Activated CD8-positive, alpha-beta T cell treated with anti-CD3 and anti-CD28 coated beads for 36 hours (primary cell): ENCODE measurements around the gene ATP2C2. TPM values are rescaled to one million over a fixed set of nuclear protein-coding genes. Genes with fewer than 3 reads are reported as not detected.

Experiments used
- ATAC-seq: fragments of 200-7000 bp; cut with Tn5 transposase; one replicate; pipeline ENCODE4 v1.10.0; 2021; ENCODE audit warnings: mild to moderate bottlenecking, moderate library complexity
- CTCF ChIA-PET: fragments of 350-600 bp; sonication (Branson Sonifier 250); formaldehyde crosslinking; loops from one replicate; lab custom pipeline; 2021; ENCODE audit warnings: antibody characterized with exemption; lab: Charles Lee
- POLR2A ChIA-PET: fragments of 350-600 bp; sonication (Branson Sonifier 250); formaldehyde crosslinking; loops from one replicate; lab custom pipeline; 2021; ENCODE audit warnings: antibody characterized with exemption; lab: Charles Lee
- DNase-seq: peaks from one replicate; pipeline ENCODE4 v3.0.0-alpha.2; 2020
- H3K27ac Mint-ChIP-seq: one replicate; pipeline ENCODE4 v1.8.0; 2021; ENCODE audit warnings: mild to moderate bottlenecking, mixed read lengths
- H3K27me3 Mint-ChIP-seq: one replicate; pipeline ENCODE4 v1.8.0; 2021; ENCODE audit warnings: mixed read lengths
- H3K36me3 Mint-ChIP-seq: one replicate; pipeline ENCODE4 v1.8.0; 2021; ENCODE audit warnings: low read depth, mixed read lengths
- H3K4me1 Mint-ChIP-seq: one replicate; pipeline ENCODE4 v1.8.0; 2021; ENCODE audit warnings: low read depth, mixed read lengths
- H3K4me3 Mint-ChIP-seq: one replicate; pipeline ENCODE4 v1.8.0; 2021; ENCODE audit warnings: mild to moderate bottlenecking, moderate library complexity, mixed read lengths
- H3K9me3 Mint-ChIP-seq: one replicate; pipeline ENCODE4 v1.8.0; 2021; ENCODE audit warnings: mixed read lengths
- intact Hi-C: fragments of 100-400 bp; cut with micrococcal nuclease; formaldehyde crosslinking; loops from one replicate; pipeline ENCODE4 v1.10.0; 2022
- total RNA-seq, 2 experiments: library from RNA; stranded (reverse); gene quantifications; one replicate each; pipeline ENCODE4 v1.2.3, GENCODE V29; 2021
- TF ChIP-seq, protein P1 (sequence below): fragments of 200-600 bp; IDR thresholded peaks from one replicate; pipeline ENCODE4 v1.8.0; 2022; ENCODE audit warnings: antibody characterized with exemption, mild to moderate bottlenecking

ATP2C2 gene
- total RNA-seq, 2 experiments from 2014 or later, result not detected

DNA sequence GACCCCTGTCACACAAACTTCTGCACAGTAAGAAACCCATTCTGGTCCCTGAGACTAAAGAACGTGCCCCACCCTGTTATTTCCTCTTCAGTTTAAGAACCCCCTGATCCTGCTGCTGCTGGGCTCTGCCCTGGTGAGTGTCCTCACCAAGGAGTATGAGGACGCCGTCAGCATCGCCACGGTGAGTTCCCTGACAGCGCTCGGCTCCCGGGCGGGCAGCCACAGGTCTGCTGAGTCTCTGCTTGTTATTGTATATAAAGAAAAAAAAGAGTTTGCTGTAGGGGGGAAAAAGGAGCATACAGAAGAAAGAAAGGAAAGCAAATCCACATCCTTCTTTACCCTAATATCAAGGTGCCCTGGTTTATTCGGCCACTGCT is 40.0 kb downstream of the ATP2C2 start:
- ChIA-PET POLR2A (no interaction called here), CTCF (no interaction called here)
- H3K27me3 Mint-ChIP-seq, result peaks cover 15% of the 10 kb centered on the region
- intact Hi-C loops, result no loop called here
- TF ChIP-seq, protein P1, sequence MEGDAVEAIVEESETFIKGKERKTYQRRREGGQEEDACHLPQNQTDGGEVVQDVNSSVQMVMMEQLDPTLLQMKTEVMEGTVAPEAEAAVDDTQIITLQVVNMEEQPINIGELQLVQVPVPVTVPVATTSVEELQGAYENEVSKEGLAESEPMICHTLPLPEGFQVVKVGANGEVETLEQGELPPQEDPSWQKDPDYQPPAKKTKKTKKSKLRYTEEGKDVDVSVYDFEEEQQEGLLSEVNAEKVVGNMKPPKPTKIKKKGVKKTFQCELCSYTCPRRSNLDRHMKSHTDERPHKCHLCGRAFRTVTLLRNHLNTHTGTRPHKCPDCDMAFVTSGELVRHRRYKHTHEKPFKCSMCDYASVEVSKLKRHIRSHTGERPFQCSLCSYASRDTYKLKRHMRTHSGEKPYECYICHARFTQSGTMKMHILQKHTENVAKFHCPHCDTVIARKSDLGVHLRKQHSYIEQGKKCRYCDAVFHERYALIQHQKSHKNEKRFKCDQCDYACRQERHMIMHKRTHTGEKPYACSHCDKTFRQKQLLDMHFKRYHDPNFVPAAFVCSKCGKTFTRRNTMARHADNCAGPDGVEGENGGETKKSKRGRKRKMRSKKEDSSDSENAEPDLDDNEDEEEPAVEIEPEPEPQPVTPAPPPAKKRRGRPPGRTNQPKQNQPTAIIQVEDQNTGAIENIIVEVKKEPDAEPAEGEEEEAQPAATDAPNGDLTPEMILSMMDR, result no peak
- H3K4me3 Mint-ChIP-seq, result no peak overlapping the region
- DNase-seq (no peak), ATAC-seq (no peak)
- H3K27ac Mint-ChIP-seq, result no peak overlapping the region
- no peaks in the 10 kb centered on the region for H3K9me3 Mint-ChIP-seq
- H3K36me3 Mint-ChIP-seq, result no peaks in the 10 kb centered on the region
- H3K4me1 Mint-ChIP-seq, result no peaks in the 10 kb centered on the region

- intact Hi-C loops, result no loop called here
- Mint-ChIP-seq H3K36me3 (no peaks in the 10 kb centered on the region), H3K4me1 (no peaks in the 10 kb centered on the region), H3K27me3 (peaks cover 15% of the 10 kb centered on the region), H3K9me3 (no peaks in the 10 kb centered on the region), H3K4me3 (no peak overlapping the region), H3K27ac (no peak overlapping the region)
- TF ChIP-seq, protein P1, result no peak
- no peak for ATAC-seq
- ChIA-PET POLR2A (no interaction called here), CTCF (no interaction called here)
- DNase-seq, result no peak
Observed at GRCh38 chr16:84408856-84409255, 40.5 kb downstream of the ATP2C2 start.

DNA sequence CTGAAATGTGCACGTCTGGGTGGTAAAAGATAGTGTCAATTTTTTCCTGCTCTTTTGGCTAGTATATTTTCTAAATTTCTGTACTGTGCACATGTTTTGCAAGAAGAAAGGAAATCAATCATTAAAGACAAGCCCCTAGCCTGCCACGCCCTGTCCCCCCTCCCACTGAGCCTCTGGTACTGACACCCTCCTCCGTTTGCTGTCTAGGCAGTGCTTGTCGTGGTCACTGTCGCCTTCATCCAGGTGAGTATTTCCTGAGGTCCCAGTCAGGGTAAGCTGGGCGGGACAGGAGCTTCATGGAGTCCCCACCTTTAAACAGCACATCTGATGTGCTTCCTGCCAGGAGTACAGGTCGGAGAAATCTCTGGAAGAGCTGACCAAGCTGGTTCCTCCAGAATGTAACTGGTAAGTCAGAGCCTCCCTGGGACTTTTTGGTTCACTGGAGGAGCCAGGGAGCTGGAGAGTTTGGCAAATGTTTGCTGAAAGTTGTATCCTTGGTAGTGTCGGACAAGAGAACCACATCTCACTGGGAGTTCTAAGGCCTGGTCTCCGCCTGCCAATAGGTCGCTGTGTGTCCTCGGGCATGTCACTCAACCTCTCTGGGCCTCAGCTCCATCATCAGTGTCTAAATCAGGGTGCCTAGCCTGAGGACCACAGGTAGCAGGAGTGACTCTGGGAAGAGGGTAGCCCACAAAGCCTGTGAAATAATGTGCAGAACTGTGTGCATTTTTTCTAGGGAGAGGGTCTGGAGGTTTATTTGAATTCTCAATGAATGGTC is 42.2 kb downstream of the ATP2C2 start:
- peaks cover 11% of the 10 kb centered on the region for H3K27me3 Mint-ChIP-seq
- no peak for DNase-seq
- H3K4me1 Mint-ChIP-seq, result no peaks in the 10 kb centered on the region
- no peaks in the 10 kb centered on the region for H3K9me3 Mint-ChIP-seq
- CTCF ChIA-PET, result interaction anchor here (0.8 kb wide), 1 partner anchor 329 kb away, joined by 3 read pairs; no protein-coding TSS in a partner anchor
- no peak for ATAC-seq
- no peaks in the 10 kb centered on the region for H3K36me3 Mint-ChIP-seq
- no peak overlapping the region for H3K4me3 Mint-ChIP-seq
- no peak overlapping the region for H3K27ac Mint-ChIP-seq
- TF ChIP-seq, protein P1, result no peak
- POLR2A ChIA-PET, result no interaction called here
- intact Hi-C loops, result no loop called here

- ChIA-PET CTCF (interaction anchor here (0.6 kb wide), 1 partner anchor 1412 kb away, joined by 3 read pairs; no protein-coding TSS in a partner anchor), POLR2A (no interaction called here)
- ATAC-seq (no peak), DNase-seq (no peak)
- Mint-ChIP-seq H3K9me3 (no peaks in the 10 kb centered on the region), H3K27me3 (peaks cover 7% of the 10 kb centered on the region), H3K4me3 (no peak overlapping the region), H3K27ac (no peak overlapping the region), H3K4me1 (no peaks in the 10 kb centered on the region), H3K36me3 (no peaks in the 10 kb centered on the region)
- TF ChIP-seq, protein P1, result no peak
- intact Hi-C loops, result no loop called here
Observed at GRCh38 chr16:84411768-84412167, 43.4 kb downstream of the ATP2C2 start.

DNA sequence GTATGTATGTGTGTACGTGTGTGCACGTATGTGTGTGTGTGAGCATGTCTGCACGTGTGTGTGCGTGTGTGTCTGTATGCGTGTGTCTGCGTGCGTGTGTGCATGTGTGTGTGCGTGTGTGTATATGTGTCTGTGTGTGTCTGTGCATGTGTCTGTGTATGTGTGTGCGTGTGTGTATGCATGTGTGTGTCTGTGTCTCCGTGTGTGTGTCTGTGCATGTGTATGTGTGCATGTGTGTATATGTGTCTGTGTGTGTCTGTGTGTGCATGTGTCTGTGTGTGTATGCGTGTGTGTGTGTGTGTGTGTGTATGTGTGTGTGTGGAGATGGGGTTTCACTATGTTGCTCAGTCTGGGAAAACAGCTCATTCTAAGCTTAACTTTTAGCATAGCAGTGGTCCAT is 43.9 kb downstream of the ATP2C2 start:
- peaks cover 4% of the 10 kb centered on the region for H3K27me3 Mint-ChIP-seq
- intact Hi-C loops, result no loop called here
- H3K36me3 Mint-ChIP-seq, result no peaks in the 10 kb centered on the region
- H3K27ac Mint-ChIP-seq, result no peak overlapping the region
- DNase-seq (no peak), ATAC-seq (no peak)
- no peaks in the 10 kb centered on the region for H3K4me1 Mint-ChIP-seq
- TF ChIP-seq, protein P1, result no peak
- POLR2A ChIA-PET, result no interaction called here
- CTCF ChIA-PET, result interaction anchor here (0.6 kb wide), 1 partner anchor 1413 kb away, joined by 3 read pairs; no protein-coding TSS in a partner anchor
- no peaks in the 10 kb centered on the region for H3K9me3 Mint-ChIP-seq
- H3K4me3 Mint-ChIP-seq, result no peak overlapping the region
